ENCODE results near the gene ZNF385C.

DNA sequence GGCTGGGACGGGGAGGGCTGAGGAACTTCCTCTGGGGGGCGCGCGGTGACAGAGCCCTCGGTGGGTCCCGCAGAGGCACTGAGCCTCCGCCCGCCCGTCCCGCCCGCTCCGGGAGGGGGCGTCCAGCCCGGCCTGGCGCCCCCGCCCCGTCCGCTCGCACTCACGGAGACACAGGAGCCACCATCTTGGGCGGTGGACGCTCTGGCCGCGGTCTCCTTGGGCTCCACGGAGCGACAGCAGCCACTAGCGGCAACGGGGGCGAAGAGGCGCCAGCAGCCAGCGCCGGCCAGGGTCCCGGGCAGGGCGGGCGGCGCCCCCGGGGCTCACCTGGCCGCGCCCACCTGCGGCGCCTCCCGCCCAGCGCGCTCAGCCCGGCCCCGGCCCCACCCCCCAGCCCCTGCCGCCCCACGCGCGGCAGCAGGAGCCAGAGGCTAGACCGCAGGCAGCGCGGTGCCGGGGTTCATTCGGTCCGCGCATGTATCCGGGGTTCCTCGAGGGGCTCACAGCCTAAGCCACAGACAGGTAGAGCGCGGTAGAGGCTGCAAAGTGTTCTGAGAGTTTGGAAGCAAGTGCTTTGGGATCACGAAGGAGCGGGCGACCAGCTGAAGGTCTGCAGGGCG lies 47.8 kb downstream of the ZNF385C start, which contains the start of gene C17orf113:
- TF ChIP-seq, protein P1, sequence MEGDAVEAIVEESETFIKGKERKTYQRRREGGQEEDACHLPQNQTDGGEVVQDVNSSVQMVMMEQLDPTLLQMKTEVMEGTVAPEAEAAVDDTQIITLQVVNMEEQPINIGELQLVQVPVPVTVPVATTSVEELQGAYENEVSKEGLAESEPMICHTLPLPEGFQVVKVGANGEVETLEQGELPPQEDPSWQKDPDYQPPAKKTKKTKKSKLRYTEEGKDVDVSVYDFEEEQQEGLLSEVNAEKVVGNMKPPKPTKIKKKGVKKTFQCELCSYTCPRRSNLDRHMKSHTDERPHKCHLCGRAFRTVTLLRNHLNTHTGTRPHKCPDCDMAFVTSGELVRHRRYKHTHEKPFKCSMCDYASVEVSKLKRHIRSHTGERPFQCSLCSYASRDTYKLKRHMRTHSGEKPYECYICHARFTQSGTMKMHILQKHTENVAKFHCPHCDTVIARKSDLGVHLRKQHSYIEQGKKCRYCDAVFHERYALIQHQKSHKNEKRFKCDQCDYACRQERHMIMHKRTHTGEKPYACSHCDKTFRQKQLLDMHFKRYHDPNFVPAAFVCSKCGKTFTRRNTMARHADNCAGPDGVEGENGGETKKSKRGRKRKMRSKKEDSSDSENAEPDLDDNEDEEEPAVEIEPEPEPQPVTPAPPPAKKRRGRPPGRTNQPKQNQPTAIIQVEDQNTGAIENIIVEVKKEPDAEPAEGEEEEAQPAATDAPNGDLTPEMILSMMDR (optimal IDR thresholded peaks at IDR 0.05 in 1 of 3, IDR thresholded peaks at IDR 0.05 in 1 of 3, conservative IDR thresholded peaks at IDR 0.05 in 1 of 3; ENCODE audit: extremely low read depth in 1 of 3, insufficient read depth in 2 of 3, low read length in 3 of 3) = peak in 2 of 3 experiments; percentile 42 to 63
- TF ChIP-seq EZH2 (IDR thresholded peaks at IDR 0.05; ENCODE audit: low read length) = no peak
